ENCODE results near the gene TLDC2. TPM values are rescaled to one million over a fixed set of nuclear protein-coding genes. Genes with fewer than 3 reads are reported as not detected.

Gene TLDC2
- total RNA-seq, 1 experiment from 2014 or later: not detected

GRCh38 chr20:36855241-36855657 lies 20.7 kb upstream of the TLDC2 start:
- Mint-ChIP-seq H3K4me1 (ENCODE audit: insufficient read depth, unreplicated experiment) (peaks cover 55% of the 10 kb centered on the region), H3K36me3 (ENCODE audit: insufficient read depth, unreplicated experiment) (peaks cover 22% of the 10 kb centered on the region), H3K4me3 (ENCODE audit: unreplicated experiment) (no peak overlapping the region), H3K27me3 (ENCODE audit: insufficient read depth, unreplicated experiment) (no peaks in the 10 kb centered on the region), H3K27ac (ENCODE audit: low read depth, unreplicated experiment) (no peak overlapping the region), H3K9me3 (ENCODE audit: unreplicated experiment) (no peaks in the 10 kb centered on the region)
- BruUV-seq (replicated peaks): no TSS peak
- intact Hi-C loops (cut with micrococcal nuclease): no loop called here
- DNase-seq (ENCODE audit: unreplicated experiment): no peak
- ChIA-PET CTCF (interaction anchor here (0.5 to 1.8 kb wide), 7 partner anchors 9 to 1546 kb away, joined by 3 to 8 read pairs (median 5); a partner anchor contains a TSS), POLR2A (interaction anchor here (0.9 to 3.7 kb wide), 6 partner anchors 9 to 901 kb away, joined by 3 to 25 read pairs (median 5); partner anchors contain the start of gene SCAND1)
- TF ChIP-seq CTCF (IDR thresholded peaks at IDR 0.05; ENCODE audit: unreplicated experiment): no peak

- Mint-ChIP-seq H3K4me3 (ENCODE audit: unreplicated experiment) (no peak overlapping the region), H3K4me1 (ENCODE audit: insufficient read depth, unreplicated experiment) (peaks cover 64% of the 10 kb centered on the region), H3K36me3 (ENCODE audit: insufficient read depth, unreplicated experiment) (peaks cover 22% of the 10 kb centered on the region), H3K9me3 (ENCODE audit: unreplicated experiment) (no peaks in the 10 kb centered on the region), H3K27ac (ENCODE audit: low read depth, unreplicated experiment) (no peak overlapping the region), H3K27me3 (ENCODE audit: insufficient read depth, unreplicated experiment) (no peaks in the 10 kb centered on the region)
- ChIA-PET CTCF (interaction anchor here (0.6 to 1.8 kb wide), 11 partner anchors 10 to 1710 kb away, joined by 3 to 8 read pairs (median 3); no protein-coding TSS in a partner anchor), POLR2A (interaction anchor here (0.6 to 3.7 kb wide), 5 partner anchors 10 to 250 kb away, joined by 3 to 25 read pairs (median 5); partner anchors contain the start of gene DSN1)
- BruUV-seq (replicated peaks): no TSS peak
- DNase-seq (ENCODE audit: unreplicated experiment): peak; percentile 68
- TF ChIP-seq CTCF (IDR thresholded peaks at IDR 0.05; ENCODE audit: unreplicated experiment): no peak
- intact Hi-C loops (cut with micrococcal nuclease): no loop called here
These were observed 19.7 kb upstream of the TLDC2 start for GRCh38 chr20:36856195-36856594.

- intact Hi-C loops (cut with micrococcal nuclease): no loop called here
- peaks cover 68% of the 10 kb centered on the region for H3K4me1 Mint-ChIP-seq (ENCODE audit: insufficient read depth, unreplicated experiment)
- CTCF ChIA-PET: interaction anchor here (0.6 to 2.5 kb wide), 11 partner anchors 11 to 628 kb away, joined by 3 to 14 read pairs (median 4); no protein-coding TSS in a partner anchor
- POLR2A ChIA-PET: interaction anchor here (0.6 to 3.7 kb wide), 6 partner anchors 10 to 251 kb away, joined by 3 to 25 read pairs (median 4); partner anchors contain the start of gene DSN1
- BruUV-seq (replicated peaks): no TSS peak
- H3K27ac Mint-ChIP-seq (ENCODE audit: low read depth, unreplicated experiment): peak overlapping the region; percentile 2
- no peak overlapping the region for H3K4me3 Mint-ChIP-seq (ENCODE audit: unreplicated experiment)
- peaks cover 22% of the 10 kb centered on the region for H3K36me3 Mint-ChIP-seq (ENCODE audit: insufficient read depth, unreplicated experiment)
- DNase-seq (ENCODE audit: unreplicated experiment): no peak
- H3K27me3 Mint-ChIP-seq (ENCODE audit: insufficient read depth, unreplicated experiment): no peaks in the 10 kb centered on the region
- no peaks in the 10 kb centered on the region for H3K9me3 Mint-ChIP-seq (ENCODE audit: unreplicated experiment)
- TF ChIP-seq CTCF (IDR thresholded peaks at IDR 0.05; ENCODE audit: unreplicated experiment): no peak
These were observed 19.0 kb upstream of the TLDC2 start for GRCh38 chr20:36856691-36857635.

- no peak overlapping the region for H3K4me3 Mint-ChIP-seq (ENCODE audit: unreplicated experiment)
- H3K27ac Mint-ChIP-seq (ENCODE audit: low read depth, unreplicated experiment): peak overlapping the region; percentile 3
- H3K36me3 Mint-ChIP-seq (ENCODE audit: insufficient read depth, unreplicated experiment): peaks cover 22% of the 10 kb centered on the region
- H3K4me1 Mint-ChIP-seq (ENCODE audit: insufficient read depth, unreplicated experiment): peaks cover 65% of the 10 kb centered on the region
- ChIA-PET POLR2A (interaction anchor here (1.3 to 7.4 kb wide), 4 partner anchors 10 to 23 kb away, joined by 3 to 88 read pairs (median 6); no protein-coding TSS in a partner anchor), CTCF (interaction anchor here (0.8 to 2.5 kb wide), 3 partner anchors 12 to 102 kb away, joined by 3 to 14 read pairs (median 4); no protein-coding TSS in a partner anchor)
- no peaks in the 10 kb centered on the region for H3K27me3 Mint-ChIP-seq (ENCODE audit: insufficient read depth, unreplicated experiment)
- BruUV-seq (replicated peaks): no TSS peak
- intact Hi-C loops (cut with micrococcal nuclease): no loop called here
- no peaks in the 10 kb centered on the region for H3K9me3 Mint-ChIP-seq (ENCODE audit: unreplicated experiment)
- no peak for TF ChIP-seq CTCF (IDR thresholded peaks at IDR 0.05; ENCODE audit: unreplicated experiment)
- no peak for DNase-seq (ENCODE audit: unreplicated experiment)
These were observed 16.7 kb upstream of the TLDC2 start for GRCh38 chr20:36859282-36859555.
